IMR-90 (cell line): ENCODE data around the gene ZSCAN5A. TPM values are rescaled to one million over a fixed set of nuclear protein-coding genes. Genes with fewer than 3 reads are reported as not detected.

ENCODE experiments used
- ATAC-seq: fragments of 200-7000 bp; cut with Tn5 transposase; 2 replicates; pipeline ENCODE4 v1.9.1; 2020; ENCODE audit warnings: low read depth, mild to moderate bottlenecking, moderate library complexity
- BruUV-seq: library from RNA; stranded (reverse); fragments of 400-500 nt; replicated peaks from 2 replicates; lab custom pipeline; 2021; lab: Mats Ljungman, UMichigan
- CTCF ChIA-PET: fragments of 300-600 bp; formaldehyde crosslinking; extraction: SDS; loops from one replicate; lab custom pipeline; 2021; ENCODE audit warnings: antibody characterized with exemption; lab: Yijun Ruan, JAX
- POLR2A ChIA-PET: fragments of 300-600 bp; sonication (Branson Sonifier 250); formaldehyde crosslinking; loops from one replicate; lab custom pipeline; 2022; ENCODE audit warnings: antibody characterized with exemption; ENCODE audit not compliant: unreplicated experiment; lab: Charles Lee
- DNase-seq: peaks from one replicate; pipeline ENCODE4 v3.0.0; 2013
- H2AFZ ChIP-seq: replicated peaks from 2 replicates; pipeline ENCODE3; 2013; ENCODE audit warnings: low read length, mild to moderate bottlenecking; ENCODE audit not compliant: poor library complexity
- H2AK5ac ChIP-seq: 2 replicates; pipeline ENCODE4 v1.6.1; 2013; ENCODE audit warnings: low read depth, low read length, inconsistent platforms
- H2AK9ac ChIP-seq: replicated peaks from 2 replicates; pipeline ENCODE3; 2013; ENCODE audit warnings: mild to moderate bottlenecking, low read depth, low read length, moderate library complexity; ENCODE audit not compliant: poor library complexity
- H2BK120ac ChIP-seq: 2 replicates; pipeline ENCODE4 v1.6.1; 2013; ENCODE audit warnings: low read depth, low read length, inconsistent platforms
- H2BK15ac ChIP-seq: 3 replicates; pipeline ENCODE4 v1.6.1; 2013; ENCODE audit warnings: low read depth, low read length, inconsistent platforms
- H2BK20ac ChIP-seq: 2 replicates; pipeline ENCODE4 v1.6.1; 2013; ENCODE audit warnings: low read depth, mild to moderate bottlenecking, inconsistent platforms, low read length, moderate library complexity
- H2BK5ac ChIP-seq: 2 replicates; pipeline ENCODE4 v1.6.1; 2013; ENCODE audit warnings: mild to moderate bottlenecking, low read depth, low read length, inconsistent platforms; ENCODE audit not compliant: poor library complexity, severe bottlenecking
- H3K14ac ChIP-seq: replicated peaks from 2 replicates; pipeline ENCODE4 v1.6.1; 2013; ENCODE audit warnings: low read depth, low read length, inconsistent platforms
- H3K18ac ChIP-seq: 2 replicates; pipeline ENCODE4 v1.6.1; 2013; ENCODE audit warnings: low read depth, low read length, control low read depth
- H3K23ac ChIP-seq: 2 replicates; pipeline ENCODE4 v1.6.1; 2013; ENCODE audit warnings: low read depth, low read length, inconsistent platforms
- H3K27ac ChIP-seq: 2 replicates; pipeline ENCODE4 v1.5.1; 2013; ENCODE audit warnings: mild to moderate bottlenecking, control low read depth, low read length; ENCODE audit not compliant: insufficient read depth
- H3K27me3 ChIP-seq: 2 replicates; pipeline ENCODE4 v1.6.1; 2013; ENCODE audit warnings: low read length; ENCODE audit not compliant: control insufficient read depth, insufficient read depth
- H3K36me3 ChIP-seq: 2 replicates; pipeline ENCODE4 v1.6.1; 2013; ENCODE audit warnings: low read length, mixed read lengths; ENCODE audit not compliant: control insufficient read depth, insufficient read depth
- H3K4ac ChIP-seq: 2 replicates; pipeline ENCODE4 v1.6.1; 2013; ENCODE audit warnings: low read depth, low read length, inconsistent platforms
- H3K4me1 ChIP-seq: 2 replicates; pipeline ENCODE4 v1.6.1; 2013; ENCODE audit warnings: low read length, mixed read lengths; ENCODE audit not compliant: control insufficient read depth, insufficient read depth
- H3K4me2 ChIP-seq: 2 replicates; pipeline ENCODE4 v1.6.1; 2013; ENCODE audit warnings: low read depth, mild to moderate bottlenecking, control low read depth, low read length, moderate library complexity
- H3K4me3 ChIP-seq: 2 replicates; pipeline ENCODE4 v1.5.1; 2013; ENCODE audit warnings: low read depth, mild to moderate bottlenecking, control low read depth, low read length, moderate library complexity; ENCODE audit not compliant: insufficient read depth
- H3K56ac ChIP-seq: 2 replicates; pipeline ENCODE4 v1.6.1; 2013; ENCODE audit warnings: low read length, inconsistent platforms; ENCODE audit not compliant: insufficient read depth; ENCODE audit errors: extremely low read depth
- H3K79me1 ChIP-seq, 2 experiments: 2 replicates each; pipeline ENCODE4 v1.6.1; 2013; ENCODE audit warnings: low read length in 2 of 2, inconsistent platforms in 1 of 2, low read depth in 1 of 2
- H3K9ac ChIP-seq: 2 replicates; pipeline ENCODE4 v1.6.1; 2013; ENCODE audit warnings: low read depth, low read length, control low read depth
- H3K9me1 ChIP-seq: 2 replicates; pipeline ENCODE4 v1.6.1; 2013; ENCODE audit warnings: low read length, inconsistent platforms; ENCODE audit not compliant: insufficient read depth
- H3K9me3 ChIP-seq: 2 replicates; pipeline ENCODE4 v1.6.1; 2013; ENCODE audit warnings: low read length; ENCODE audit not compliant: control insufficient read depth, insufficient read depth
- H4K20me1 ChIP-seq: 2 replicates; pipeline ENCODE4 v1.6.1; 2013; ENCODE audit warnings: low read length, inconsistent platforms; ENCODE audit not compliant: insufficient read depth
- H4K5ac ChIP-seq: 2 replicates; pipeline ENCODE4 v1.6.1; 2013; ENCODE audit warnings: mild to moderate bottlenecking, low read depth, low read length, control low read depth
- H4K8ac ChIP-seq, 2 experiments: 2 replicates each; pipeline ENCODE4 v1.6.1; 2013; ENCODE audit warnings: low read depth in 2 of 2, low read length in 2 of 2, control low read depth in 1 of 2, inconsistent platforms in 1 of 2
- H4K91ac ChIP-seq: 2 replicates; pipeline ENCODE4 v1.6.1; 2013; ENCODE audit warnings: low read depth, low read length, inconsistent platforms; ENCODE audit not compliant: insufficient read depth
- BHLHE40 ChIP-seq: fragments of 150-350 bp; IDR thresholded peaks from 2 replicates; pipeline ENCODE4 v1.6.1; 2016; ENCODE audit warnings: mild to moderate bottlenecking, low read depth, low read length
- CHD1 ChIP-seq: IDR thresholded peaks from 2 replicates; pipeline ENCODE4 v1.6.1; 2012; ENCODE audit warnings: low read depth, low read length, improper control_type of control experiment
- MAZ ChIP-seq: IDR thresholded peaks from 2 replicates; pipeline ENCODE4 v1.6.1; 2012; ENCODE audit warnings: low read depth, mild to moderate bottlenecking, low read length, improper control_type of control experiment, moderate library complexity, borderline replicate concordance
- MXI1 ChIP-seq: IDR thresholded peaks from 2 replicates; pipeline ENCODE4 v1.6.1; 2012; ENCODE audit warnings: low read depth, mild to moderate bottlenecking, low read length, moderate library complexity, borderline replicate concordance
- RFX5 ChIP-seq: IDR thresholded peaks from 2 replicates; pipeline ENCODE4 v1.8.0; 2012; ENCODE audit warnings: low read depth, mild to moderate bottlenecking, low read length, moderate library complexity
- SMC3 ChIP-seq: fragments of 150-350 bp; IDR thresholded peaks from 2 replicates; pipeline ENCODE4 v1.6.1; 2016; ENCODE audit warnings: low read depth, mild to moderate bottlenecking, antibody characterized with exemption, low read length, moderate library complexity
- WGBS, 2 experiments: methylation state at CpG; one replicate each; pipeline versions ENCODE4 v1.1.5 to v1.1.7; 2013; ENCODE audit warnings: missing lambda C conversion rate in 2 of 2; ENCODE audit not compliant: insufficient read length in 1 of 2; ENCODE audit errors: extremely low coverage in 2 of 2; 5-methylcytosine and 5-hydroxymethylcytosine counted together
- dilution Hi-C: fragments of 300-500 bp; cut with HindIII; formaldehyde crosslinking; loops from one replicate; pipeline ENCODE4 v1.14.3; 2018; ENCODE audit warnings: low sequenced_read_pairs; ENCODE audit not compliant: unreplicated experiment
- in situ Hi-C: fragments of 300-500 bp; cut with MboI; formaldehyde crosslinking; loops from 3 replicates; pipeline ENCODE4 v1.14.3; 2019; ENCODE audit warnings: low sequenced_read_pairs, inconsistent platforms, mixed read lengths
- intact Hi-C: fragments of 100-400 bp; cut with micrococcal nuclease; formaldehyde crosslinking; loops from 2 replicates; pipeline ENCODE4 v1.10.0; 2022
- polyA plus RNA-seq, 3 experiments: library from polyadenylated mRNA; depleted of rRNA; stranded (reverse); fragments of >200 nt; gene quantifications; 2 replicates each; pipeline ENCODE4 v1.2.3, GENCODE V29; 2012; ENCODE audit warnings: low replicate concordance in 1 of 3
- total RNA-seq: library from RNA; depleted of rRNA; stranded (reverse); fragments of >200 nt; gene quantifications from 2 replicates; pipeline ENCODE4 v1.2.3, GENCODE V29; 2012

ZSCAN5A gene
- total and polyA plus RNA-seq, 2 of the 4 experiments (the other 2 are of a cell fraction): 4.3 to 5.0 TPM

DNA sequence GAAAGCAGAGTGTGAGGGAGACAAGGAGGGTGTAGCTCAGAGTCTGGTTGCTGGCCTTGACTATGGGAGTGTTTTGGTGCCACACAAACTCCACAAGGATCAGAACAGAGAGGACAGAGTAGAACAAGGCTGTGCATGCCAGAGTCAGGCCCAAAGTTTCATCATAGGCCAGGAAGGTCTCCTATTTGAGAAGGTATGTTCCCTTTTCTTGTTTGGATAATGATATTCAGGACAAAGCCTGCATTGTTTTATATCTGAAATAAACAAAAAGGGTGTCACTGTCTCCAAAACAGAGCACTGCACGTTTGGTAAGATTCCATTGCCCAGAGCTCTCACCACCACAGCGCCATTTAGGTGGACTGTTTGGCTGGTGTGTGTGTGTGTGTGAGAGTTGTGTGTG, 3.1 kb upstream of the ZSCAN5A start:
- H4K5ac ChIP-seq: no peak overlapping the region
- no peaks in the 10 kb centered on the region for H3K36me3 ChIP-seq
- no peak overlapping the region for H2AK5ac ChIP-seq
- H3K18ac ChIP-seq: no peak overlapping the region
- peaks cover 7% of the 10 kb centered on the region; the same call in 1 of the 2 replicates for H3K9me1 ChIP-seq
- ChIA-PET POLR2A (no interaction called here), CTCF (no interaction called here)
- no peaks in the 10 kb centered on the region for H3K9me3 ChIP-seq
- no peak overlapping the region for H3K9ac ChIP-seq
- no peak overlapping the region for H3K14ac ChIP-seq
- H3K23ac ChIP-seq: no peak overlapping the region
- no CpG with 5 or more reads among the region's 2 CpGs for WGBS, 2 experiments
- no peaks in the 10 kb centered on the region for H3K27me3 ChIP-seq
- H3K4me3 ChIP-seq: no peak overlapping the region
- H4K91ac ChIP-seq: no peak overlapping the region
- no peak overlapping the region for H2BK120ac ChIP-seq
- H2BK5ac ChIP-seq: no peak overlapping the region
- DNase-seq: no peak
- H3K56ac ChIP-seq: no peak overlapping the region
- no peak overlapping the region for H3K4ac ChIP-seq
- BruUV-seq: no TSS peak
- H2AFZ ChIP-seq: no peak overlapping the region
- H4K8ac ChIP-seq: no peak overlapping the region
- no peak for TF ChIP-seq MXI1
- TF ChIP-seq MAZ: no peak
- TF ChIP-seq BHLHE40: no peak
- TF ChIP-seq SMC3: no peak
- TF ChIP-seq RFX5: no peak
- TF ChIP-seq CHD1: no peak
- no peak overlapping the region for H2BK15ac ChIP-seq
- intact Hi-C loops (loop anchor here (10.0 kb wide), 1 partner anchor 143 kb away; the partner anchor contains the start of gene GALP), dilution Hi-C loops (no loop called here), in situ Hi-C loops (no loop called here)
- no peak overlapping the region for H2BK20ac ChIP-seq
- H3K27ac ChIP-seq: no peak overlapping the region
- H2AK9ac ChIP-seq: no peak overlapping the region
- ATAC-seq: no peak
- H3K4me2 ChIP-seq: no peak overlapping the region
- H3K4me1 ChIP-seq: no peaks in the 10 kb centered on the region
- H3K79me1 ChIP-seq: peaks cover 0 to 16% of the 10 kb centered on the region in 2 experiments; a peak in 3 of 4 replicates
- no peaks in the 10 kb centered on the region for H4K20me1 ChIP-seq
